Measurements from ENCODE around the gene CCSER2.

GRCh38 chr10:84341538-84341856, 13.1 kb downstream of the CCSER2 start:
- TF ChIP-seq CTCF (IDR thresholded peaks at IDR 0.05) (no peak), NR3C1 (IDR thresholded peaks at IDR 0.05) (no peak), USF2 (IDR thresholded peaks at IDR 0.05) (no peak), POLR2A (IDR thresholded peaks at IDR 0.05; ENCODE audit: low read length) (no peak), MAZ (IDR thresholded peaks at IDR 0.05; ENCODE audit: borderline replicate concordance, low read depth, low read length) (no peak), NPAS2 (CRISPR knock-in tag; IDR thresholded peaks at IDR 0.05; ENCODE audit: borderline replicate concordance) (no peak), ZSCAN20 (CRISPR knock-in tag; IDR thresholded peaks at IDR 0.05) (no peak), CHD2 (IDR thresholded peaks at IDR 0.05; ENCODE audit: low read length, partially characterized antibody) (no peak), BHLHE40 (IDR thresholded peaks at IDR 0.05; ENCODE audit: low read depth, low read length) (no peak), EP300 (IDR thresholded peaks at IDR 0.05) (no peak), KDM5A (IDR thresholded peaks at IDR 0.05) (no peak)
- TF ChIP-seq, protein P1, sequence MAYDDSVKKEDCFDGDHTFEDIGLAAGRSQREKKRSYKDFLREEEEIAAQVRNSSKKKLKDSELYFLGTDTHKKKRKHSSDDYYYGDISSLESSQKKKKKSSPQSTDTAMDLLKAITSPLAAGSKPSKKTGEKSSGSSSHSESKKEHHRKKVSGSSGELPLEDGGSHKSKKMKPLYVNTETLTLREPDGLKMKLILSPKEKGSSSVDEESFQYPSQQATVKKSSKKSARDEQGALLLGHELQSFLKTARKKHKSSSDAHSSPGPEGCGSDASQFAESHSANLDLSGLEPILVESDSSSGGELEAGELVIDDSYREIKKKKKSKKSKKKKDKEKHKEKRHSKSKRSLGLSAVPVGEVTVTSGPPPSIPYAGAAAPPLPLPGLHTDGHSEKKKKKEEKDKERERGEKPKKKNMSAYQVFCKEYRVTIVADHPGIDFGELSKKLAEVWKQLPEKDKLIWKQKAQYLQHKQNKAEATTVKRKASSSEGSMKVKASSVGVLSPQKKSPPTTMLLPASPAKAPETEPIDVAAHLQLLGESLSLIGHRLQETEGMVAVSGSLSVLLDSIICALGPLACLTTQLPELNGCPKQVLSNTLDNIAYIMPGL (CRISPR knock-in tag; IDR thresholded peaks at IDR 0.05; ENCODE audit: borderline replicate concordance) = no peak

Measured in A549 (cell line).